GM21447 (cell line): Measurements from ENCODE around the gene RTL1.

Experiments
- ATAC-seq: cut with Tn5 transposase; IDR thresholded peaks from one replicate; pipeline ENCODE4 v1.9.1; 2021; ENCODE audit not compliant: unreplicated experiment

RTL1 gene

DNA sequence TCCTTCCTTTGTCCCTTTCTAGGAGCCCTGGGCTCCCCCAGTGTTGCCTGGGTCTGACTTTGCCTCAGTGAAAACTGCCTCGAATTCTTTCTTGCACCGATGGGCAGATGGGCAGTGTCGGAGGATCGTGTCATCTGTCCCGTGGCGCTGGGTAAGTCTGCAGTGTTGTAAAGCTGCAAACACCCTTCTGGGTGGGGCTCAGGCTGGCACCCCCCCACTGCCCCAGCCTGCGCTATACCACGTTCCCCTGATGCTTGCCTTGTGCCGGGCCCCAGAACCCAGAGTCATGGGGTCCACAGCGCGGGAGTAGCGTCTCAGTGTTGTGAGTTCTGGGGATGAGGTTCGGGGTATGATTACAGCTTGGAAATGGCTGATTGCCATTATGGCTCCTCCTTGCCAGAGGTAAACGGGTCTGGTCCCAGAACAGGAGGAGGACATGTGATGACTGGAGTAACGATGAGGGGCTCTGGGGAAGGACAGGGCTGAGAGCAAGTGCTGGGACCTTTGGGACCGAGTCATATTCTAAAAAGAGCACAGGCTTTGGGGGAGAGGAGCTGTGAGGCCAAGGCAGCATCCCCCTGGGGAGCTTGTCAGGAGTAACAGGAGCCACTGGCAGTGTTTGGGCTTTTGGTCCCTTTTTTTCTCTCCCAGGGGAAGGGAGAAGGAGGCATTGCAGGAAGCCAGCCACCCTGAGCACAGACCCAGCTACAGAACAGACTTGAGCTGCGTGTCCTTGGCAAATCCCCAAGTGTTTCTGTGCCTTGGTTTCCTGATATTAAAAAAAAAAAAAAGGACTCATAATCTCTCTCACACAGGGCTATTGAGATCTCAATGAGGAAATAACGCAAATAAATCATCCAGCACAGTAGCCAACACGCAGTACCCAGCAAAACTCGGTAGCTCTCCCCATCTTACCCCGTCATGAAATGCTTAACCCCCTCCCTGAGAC lies 4.3 kb downstream of the RTL1 start:
- ATAC-seq, result no peak

DNA sequence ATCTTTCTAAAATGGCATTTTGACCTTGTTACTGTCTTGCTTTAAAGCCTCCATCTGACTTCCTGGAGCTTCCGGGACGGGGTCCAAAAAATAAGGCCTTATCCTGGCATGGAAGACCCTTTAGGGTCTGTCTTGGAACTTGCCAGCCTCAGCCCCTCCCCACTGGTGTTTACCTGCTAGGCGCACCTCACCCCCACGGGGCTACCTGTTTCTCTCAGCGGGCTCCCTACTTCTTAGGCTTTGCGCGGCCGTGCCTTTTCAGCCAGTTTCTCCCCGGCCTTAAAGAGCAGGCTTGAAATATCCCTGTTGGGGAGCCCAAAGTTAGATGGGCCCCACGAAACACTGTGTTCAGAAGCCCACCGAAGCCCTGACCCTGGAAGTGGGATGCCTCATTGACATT lies 5.1 kb downstream of the RTL1 start:
- no peak for ATAC-seq

GRCh38 chr14:100896369-100897060 lies 7.0 kb downstream of the RTL1 start:
- no peak for ATAC-seq

DNA sequence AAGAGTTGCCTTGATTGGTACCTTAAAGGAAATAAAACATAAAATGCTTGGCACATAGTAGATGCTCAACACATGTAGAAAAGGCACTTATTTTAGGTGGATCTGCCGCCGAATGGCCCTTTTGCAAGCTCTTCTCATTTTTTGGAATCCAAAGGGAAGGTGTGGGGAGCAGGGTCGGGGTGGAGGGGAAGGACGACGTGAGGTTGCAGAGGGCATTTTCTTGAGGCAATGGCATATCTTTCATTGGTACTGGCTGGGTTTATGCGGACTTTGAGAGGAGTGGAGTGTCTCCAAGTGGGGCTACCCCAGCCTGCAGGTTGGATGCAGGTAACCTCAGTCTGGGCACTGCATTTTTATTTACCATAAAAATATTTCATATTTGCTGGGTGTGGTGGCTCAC lies 8.1 kb downstream of the RTL1 start:
- ATAC-seq, result no peak

DNA sequence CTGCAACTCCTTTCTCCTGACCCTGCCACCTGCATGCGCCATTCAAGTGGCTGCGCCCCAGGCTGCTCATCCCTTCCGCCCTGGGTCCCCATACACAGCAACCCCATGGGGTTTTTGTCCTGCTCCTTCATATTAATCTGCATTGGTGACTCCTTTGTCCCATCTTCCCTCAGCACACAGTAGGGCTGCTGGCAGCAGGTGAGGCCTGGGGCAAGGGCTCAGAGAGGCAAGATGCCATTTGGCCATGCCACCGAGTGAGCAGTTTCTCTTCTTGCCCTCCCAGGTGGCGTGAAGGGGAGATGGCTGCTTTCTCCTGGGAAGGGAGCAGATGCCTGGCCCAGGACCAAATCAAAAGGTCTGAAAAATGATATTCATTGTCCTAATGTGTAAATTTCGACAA lies 9.1 kb downstream of the RTL1 start:
- ATAC-seq, result no peak

DNA sequence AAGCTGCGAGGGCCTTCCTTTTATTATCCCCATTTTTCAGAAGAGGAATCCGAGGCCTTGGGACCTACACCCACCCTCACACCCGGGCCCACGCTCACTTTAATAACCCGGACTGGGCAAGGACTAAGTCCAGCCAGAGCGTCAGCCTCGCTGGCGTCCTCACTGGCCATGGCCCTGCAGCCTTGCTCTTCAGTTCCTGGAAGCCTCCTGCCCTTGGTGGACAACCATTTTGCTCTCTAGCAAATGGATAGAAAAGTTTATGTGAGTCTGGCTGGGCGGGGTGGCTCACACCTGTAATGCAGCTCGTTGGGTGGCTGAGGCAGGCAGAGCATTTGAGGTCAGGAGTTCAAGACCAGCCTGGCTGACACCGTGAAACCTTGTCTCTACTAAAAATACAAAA lies 9.8 kb downstream of the RTL1 start:
- ATAC-seq, result no peak

DNA sequence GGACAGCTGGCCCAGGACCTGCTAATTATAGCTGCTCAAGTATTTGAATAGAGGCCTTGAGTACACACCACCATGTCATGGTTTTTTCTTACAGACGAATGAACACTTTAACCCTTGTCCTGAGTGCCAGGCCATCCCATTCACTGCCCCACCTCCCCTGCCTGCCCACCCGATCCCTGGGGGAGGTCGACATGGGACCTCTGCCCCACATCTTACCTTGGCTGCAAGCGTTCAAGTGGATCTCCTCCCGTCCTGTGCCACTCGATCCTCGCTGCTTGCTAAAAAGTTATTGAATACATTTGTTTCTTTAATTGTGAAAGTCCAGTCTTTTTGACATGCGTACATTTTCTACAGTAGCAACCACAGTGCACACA lies 10.3 kb downstream of the RTL1 start:
- no peak for ATAC-seq

GRCh38 chr14:100892496-100893227 lies 10.9 kb downstream of the RTL1 start:
- ATAC-seq, result no peak

- no peak for ATAC-seq
These were observed 11.7 kb downstream of the RTL1 start for GRCh38 chr14:100891501-100892445.

DNA sequence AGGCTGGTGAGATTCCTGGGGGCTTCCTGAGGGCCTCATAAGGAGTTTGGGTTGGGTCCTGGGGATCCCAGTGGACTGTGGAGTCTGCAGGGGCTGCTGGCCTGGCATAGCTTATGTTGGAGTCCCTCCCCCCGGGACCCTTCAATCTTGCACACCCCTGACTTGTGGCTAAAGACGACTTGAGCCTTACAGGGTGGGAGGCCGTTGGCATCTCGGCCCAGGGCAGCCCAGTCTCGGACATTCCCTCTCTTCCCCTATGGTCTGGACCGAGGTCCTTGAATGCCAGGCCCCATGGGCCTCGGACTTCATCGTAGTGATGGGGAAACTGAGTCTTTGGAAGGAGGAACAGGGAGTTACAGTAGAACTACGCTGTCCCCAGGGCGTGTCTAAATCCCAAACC lies 12.5 kb downstream of the RTL1 start:
- no peak for ATAC-seq

- ATAC-seq, result no peak
These were observed 13.3 kb downstream of the RTL1 start for GRCh38 chr14:100890061-100890850.

GRCh38 chr14:100889641-100890040 lies 13.9 kb downstream of the RTL1 start:
- ATAC-seq, result no peak

DNA sequence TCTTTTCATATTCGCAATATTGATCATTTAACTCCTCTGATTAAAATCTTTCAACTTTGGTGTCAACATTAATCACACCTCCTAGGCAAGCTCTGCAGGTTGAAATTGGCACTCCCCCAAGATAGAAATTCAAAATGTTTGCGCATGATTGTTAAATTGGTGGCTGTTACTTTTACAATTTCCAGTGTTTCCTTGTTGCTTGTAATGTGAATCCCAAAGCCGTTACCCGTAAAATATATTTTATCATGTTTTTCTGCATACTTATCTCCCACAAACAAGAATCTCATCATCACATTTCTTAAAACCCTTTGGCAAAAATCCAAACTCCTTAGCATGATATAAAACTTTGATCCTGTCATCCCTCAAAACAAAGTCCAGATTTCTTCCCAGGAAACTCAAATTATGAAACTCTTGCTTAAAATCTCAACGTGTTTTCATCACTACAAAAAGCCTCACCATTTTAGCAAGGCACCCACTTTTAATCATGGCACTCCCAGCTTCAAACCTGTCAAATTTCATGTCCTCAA lies 14.7 kb downstream of the RTL1 start:
- ATAC-seq, result no peak

- no peak for ATAC-seq
These were observed 15.7 kb downstream of the RTL1 start for GRCh38 chr14:100887728-100888335.

DNA sequence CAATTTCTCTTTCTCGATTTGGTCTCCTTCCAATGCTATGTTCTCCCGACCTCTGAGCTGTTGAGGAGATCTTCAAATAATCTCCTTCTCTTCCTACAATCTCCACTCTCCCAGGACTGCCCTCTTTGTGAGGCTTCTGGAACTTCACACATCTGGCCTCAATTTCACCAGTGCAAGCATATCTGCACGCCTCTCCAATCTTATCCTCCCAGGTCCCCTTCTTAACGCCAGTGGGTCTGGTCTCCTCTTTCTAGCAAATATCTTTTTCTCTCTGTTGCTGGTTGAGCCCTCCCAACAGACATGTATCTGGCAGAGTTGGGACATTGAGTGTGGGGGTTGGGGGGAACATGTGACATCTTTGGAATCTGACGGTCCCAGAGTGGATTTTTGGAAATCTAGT lies 17.9 kb downstream of the RTL1 start:
- no peak for ATAC-seq

DNA sequence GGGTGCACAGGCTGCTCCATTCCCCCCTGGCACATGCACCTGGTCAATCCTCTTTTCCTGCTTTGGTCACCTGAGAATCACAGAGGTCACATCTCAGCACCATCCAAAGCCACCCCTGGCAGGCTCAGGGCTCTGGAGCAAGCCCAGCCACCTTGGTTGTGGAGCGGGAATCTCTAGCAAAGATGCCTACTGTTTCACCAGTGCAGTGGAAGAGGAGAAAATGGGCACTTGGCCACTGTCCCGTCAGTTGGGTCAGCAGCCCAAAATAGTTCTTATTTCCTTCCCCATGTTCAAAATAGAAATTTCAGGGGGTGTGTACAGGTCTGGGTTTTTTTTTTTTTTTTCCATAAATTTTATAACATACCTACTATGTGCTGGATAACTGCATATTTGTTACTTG lies 18.3 kb downstream of the RTL1 start:
- ATAC-seq, result no peak

DNA sequence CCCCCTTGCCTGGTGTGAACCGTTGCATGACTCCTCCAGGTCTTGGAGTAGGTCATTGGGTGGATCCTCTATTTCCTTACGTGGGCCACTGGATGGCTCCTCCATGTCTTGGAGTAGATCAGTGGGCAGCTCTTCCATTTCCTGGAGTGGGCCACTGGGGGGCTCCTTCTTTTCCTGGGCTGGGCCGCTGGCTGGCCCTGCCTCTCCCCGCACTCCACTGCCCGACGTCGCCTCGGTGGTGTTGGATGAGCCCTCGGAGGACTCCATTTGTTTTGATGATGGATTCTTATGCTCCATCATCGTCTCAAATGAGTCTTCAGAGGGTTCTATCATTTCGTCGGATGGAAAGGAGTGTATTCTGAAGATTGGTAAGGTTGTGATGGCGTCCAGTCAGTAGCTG lies 19.1 kb downstream of the RTL1 start:
- ATAC-seq, result no peak

DNA sequence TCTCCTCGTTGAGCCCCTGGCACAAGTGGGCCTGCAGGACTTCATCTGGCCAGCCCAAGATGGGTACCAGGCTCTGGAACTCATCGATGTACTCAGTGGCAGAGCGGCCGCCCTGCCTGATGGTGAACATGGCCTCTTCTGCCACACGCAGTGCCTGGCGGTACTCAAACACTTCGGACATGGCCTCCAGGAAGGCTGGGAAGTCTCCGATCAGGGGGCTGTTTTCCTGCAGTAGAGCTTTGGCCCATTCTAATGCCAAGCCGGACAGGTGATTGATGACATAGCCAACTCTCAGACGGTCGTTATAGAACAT lies 19.8 kb downstream of the RTL1 start:
- no peak for ATAC-seq
